IPS-18a (cell line): ENCODE data around the gene TRAPPC12.
"Not testable (repeated sequence)": the region's sequence is repeated elsewhere in the genome, so short reads cannot be mapped to it uniquely, and the experiment has no call there.

Experiments used
- H3K27ac ChIP-seq: one replicate; pipeline ENCODE4 v1.5.1; 2013; ENCODE audit warnings: low read length
- H3K27me3 ChIP-seq: one replicate; pipeline ENCODE4 v1.6.1; 2013; ENCODE audit warnings: mild to moderate bottlenecking, low read length; ENCODE audit not compliant: control insufficient read depth, insufficient read depth
- H3K36me3 ChIP-seq: one replicate; pipeline ENCODE4 v1.6.1; 2013; ENCODE audit warnings: low read depth, low read length; ENCODE audit not compliant: control insufficient read depth
- H3K4me1 ChIP-seq: one replicate; pipeline ENCODE4 v1.6.1; 2013; ENCODE audit warnings: low read depth, low read length; ENCODE audit not compliant: control insufficient read depth
- H3K4me3 ChIP-seq: one replicate; pipeline ENCODE4 v1.5.1; 2013; ENCODE audit warnings: low read length
- H3K9ac ChIP-seq: one replicate; pipeline ENCODE4 v1.6.1; 2013; ENCODE audit warnings: mild to moderate bottlenecking, low read length, moderate library complexity
- H3K9me3 ChIP-seq: one replicate; pipeline ENCODE4 v1.6.1; 2013; ENCODE audit warnings: low read depth, low read length; ENCODE audit not compliant: control insufficient read depth

Gene TRAPPC12

GRCh38 chr2:3348767-3349166 lies 30.7 kb upstream of the TRAPPC12 start:
- no peak overlapping the region for H3K4me3 ChIP-seq
- peaks cover 5% of the 10 kb centered on the region for H3K36me3 ChIP-seq
- H3K4me1 ChIP-seq: no peaks in the 10 kb centered on the region
- H3K27ac ChIP-seq: no peak overlapping the region
- H3K27me3 ChIP-seq: no peaks in the 10 kb centered on the region
- no peak overlapping the region for H3K9ac ChIP-seq
- H3K9me3 ChIP-seq: no peaks in the 10 kb centered on the region

- no peaks in the 10 kb centered on the region for H3K9me3 ChIP-seq
- peaks cover 5% of the 10 kb centered on the region for H3K36me3 ChIP-seq
- no peak overlapping the region for H3K9ac ChIP-seq
- H3K4me1 ChIP-seq: no peaks in the 10 kb centered on the region
- no peak overlapping the region for H3K27ac ChIP-seq
- H3K27me3 ChIP-seq: no peaks in the 10 kb centered on the region
- H3K4me3 ChIP-seq: no peak overlapping the region
Measured at GRCh38 chr2:3349211-3349693, 30.2 kb upstream of the TRAPPC12 start.

- H3K4me3 ChIP-seq: no peak overlapping the region
- H3K27ac ChIP-seq: no peak overlapping the region
- no peaks in the 10 kb centered on the region for H3K27me3 ChIP-seq
- H3K36me3 ChIP-seq: peaks cover 5% of the 10 kb centered on the region
- peaks cover 5% of the 10 kb centered on the region for H3K4me1 ChIP-seq
- no peaks in the 10 kb centered on the region for H3K9me3 ChIP-seq
- H3K9ac ChIP-seq: no peak overlapping the region
Measured at GRCh38 chr2:3354986-3355385, 24.5 kb upstream of the TRAPPC12 start.

- H3K27me3 ChIP-seq: no peaks in the 10 kb centered on the region
- no peak overlapping the region for H3K27ac ChIP-seq
- peaks cover 5% of the 10 kb centered on the region for H3K36me3 ChIP-seq
- peaks cover 5% of the 10 kb centered on the region for H3K4me1 ChIP-seq
- no peak overlapping the region for H3K9ac ChIP-seq
- no peaks in the 10 kb centered on the region for H3K9me3 ChIP-seq
- no peak overlapping the region for H3K4me3 ChIP-seq
Measured at GRCh38 chr2:3355951-3356569, 23.4 kb upstream of the TRAPPC12 start.

GRCh38 chr2:3356799-3357198 lies 22.7 kb upstream of the TRAPPC12 start:
- Histone ChIP-seq H3K9ac (no peak overlapping the region), H3K9me3 (no peaks in the 10 kb centered on the region), H3K27me3 (no peaks in the 10 kb centered on the region), H3K27ac (no peak overlapping the region), H3K36me3 (peaks cover 5% of the 10 kb centered on the region), H3K4me1 (peaks cover 5% of the 10 kb centered on the region), H3K4me3 (no peak overlapping the region)

- not testable (repeated sequence) for H3K9me3 ChIP-seq, H3K9ac ChIP-seq, H3K27me3 ChIP-seq, H3K4me1 ChIP-seq, H3K27ac ChIP-seq, H3K4me3 ChIP-seq, H3K36me3 ChIP-seq
Measured at GRCh38 chr2:3357446-3357845, 22.0 kb upstream of the TRAPPC12 start.

GRCh38 chr2:3357926-3358325 lies 21.6 kb upstream of the TRAPPC12 start:
- Histone ChIP-seq H3K27ac (no peak overlapping the region), H3K4me1 (peaks cover 5% of the 10 kb centered on the region), H3K9me3 (no peaks in the 10 kb centered on the region), H3K9ac (no peak overlapping the region), H3K4me3 (no peak overlapping the region), H3K36me3 (peaks cover 4% of the 10 kb centered on the region), H3K27me3 (no peaks in the 10 kb centered on the region)

- Histone ChIP-seq H3K4me3 (no peak overlapping the region), H3K9me3 (no peaks in the 10 kb centered on the region), H3K9ac (no peak overlapping the region), H3K27me3 (no peaks in the 10 kb centered on the region), H3K27ac (no peak overlapping the region), H3K36me3 (no peaks in the 10 kb centered on the region), H3K4me1 (peaks cover under 1% of the 10 kb centered on the region)
Measured at GRCh38 chr2:3361518-3362389, 17.7 kb upstream of the TRAPPC12 start.

- Histone ChIP-seq H3K9me3 (no peaks in the 10 kb centered on the region), H3K36me3 (no peaks in the 10 kb centered on the region), H3K4me3 (no peak overlapping the region), H3K4me1 (no peaks in the 10 kb centered on the region), H3K9ac (no peak overlapping the region), H3K27me3 (no peaks in the 10 kb centered on the region), H3K27ac (no peak overlapping the region)
Measured at GRCh38 chr2:3365219-3365618, 14.3 kb upstream of the TRAPPC12 start.

- Histone ChIP-seq H3K4me1 (no peaks in the 10 kb centered on the region), H3K4me3 (no peak overlapping the region), H3K9me3 (no peaks in the 10 kb centered on the region), H3K27me3 (no peaks in the 10 kb centered on the region), H3K9ac (no peak overlapping the region), H3K36me3 (no peaks in the 10 kb centered on the region), H3K27ac (no peak overlapping the region)
Measured at GRCh38 chr2:3368261-3368722, 11.2 kb upstream of the TRAPPC12 start.

- not testable (repeated sequence) for H3K36me3 ChIP-seq, H3K4me1 ChIP-seq, H3K9ac ChIP-seq, H3K4me3 ChIP-seq, H3K9me3 ChIP-seq, H3K27ac ChIP-seq, H3K27me3 ChIP-seq
Measured at GRCh38 chr2:3369340-3370181, 9.9 kb upstream of the TRAPPC12 start.
